ENCODE data around the gene LETM1. TPM values are rescaled to one million over a fixed set of nuclear protein-coding genes. Genes with fewer than 3 reads are reported as not detected.

Gene LETM1
- total and polyA plus RNA-seq, 2 of the 13 experiments (the other 11 are each of a cell fraction or from before 2014, with no cell fraction given): 9.7 to 41.6 TPM

GRCh38 chr4:1802151-1802715, 53.7 kb downstream of the LETM1 start (continued):
- TF ChIP-seq KAT8 (CRISPR knock-in tag; IDR thresholded peaks at IDR 0.05): 0 out of 2 replicates have a peak, but pooled peaks have one; percentile 39
- TF ChIP-seq PITX1 (CRISPR knock-in tag; IDR thresholded peaks at IDR 0.05): peak; percentile 87; the same call in 1 of the 2 replicates
- TF ChIP-seq ZEB1 (IDR thresholded peaks at IDR 0.05; ENCODE audit: insufficient replicate concordance, low read depth): no peak
- TF ChIP-seq SMC3 (IDR thresholded peaks at IDR 0.05; ENCODE audit: low read length): peak; percentile 29; the same call in 1 of the 2 replicates
- TF ChIP-seq AHR (CRISPR knock-in tag; IDR thresholded peaks at IDR 0.05): no peak
- TF ChIP-seq HIVEP1 (CRISPR knock-in tag; IDR thresholded peaks at IDR 0.05): peak; percentile 92; the same call in 1 of the 2 replicates
- peak; percentile 92 for TF ChIP-seq ZBTB7B (CRISPR knock-in tag; IDR thresholded peaks at IDR 0.05)
- peak; percentile 89 for TF ChIP-seq HNF1B (CRISPR knock-in tag; IDR thresholded peaks at IDR 0.05)
- TF ChIP-seq HMG20B (CRISPR knock-in tag; conservative IDR thresholded peaks at IDR 0.05): 0 out of 2 replicates have a peak, but pooled peaks have one; percentile 46
- no peak for TF ChIP-seq HMGA1 (CRISPR knock-in tag; conservative IDR thresholded peaks at IDR 0.05)
- TF ChIP-seq CCDC6 (CRISPR knock-in tag; IDR thresholded peaks at IDR 0.05): peak; percentile 83; the same call in 1 of the 2 replicates
- no peak for TF ChIP-seq REXO4 (CRISPR knock-in tag; IDR thresholded peaks at IDR 0.05; ENCODE audit: borderline replicate concordance)
- peak; percentile 76 for TF ChIP-seq MAZ (IDR thresholded peaks at IDR 0.05; ENCODE audit: borderline replicate concordance, low read depth, low read length)
- peak; percentile 94 for TF ChIP-seq MAZ (CRISPR knock-in tag; IDR thresholded peaks at IDR 0.05; ENCODE audit: low read depth)
- no peak for TF ChIP-seq NR3C1 (CRISPR knock-in tag; IDR thresholded peaks at IDR 0.05)
- peak; percentile 76; the same call in 1 of the 2 replicates for TF ChIP-seq CREM (IDR thresholded peaks at IDR 0.05)
- TF ChIP-seq CREM (CRISPR knock-in tag; IDR thresholded peaks at IDR 0.05): no peak
- no peak for TF ChIP-seq ZNF180 (CRISPR knock-in tag; IDR thresholded peaks at IDR 0.05; ENCODE audit: borderline replicate concordance, low read depth)
- TF ChIP-seq TBX2 (CRISPR knock-in tag; IDR thresholded peaks at IDR 0.05; ENCODE audit: borderline replicate concordance): peak; percentile 94
